Regular cardiac myocyte (primary cell): ENCODE data around the gene TNNT3. TPM values are rescaled to one million over a fixed set of nuclear protein-coding genes. Genes with fewer than 3 reads are reported as not detected.

Source experiments
- total RNA-seq: library from RNA; depleted of rRNA; stranded (reverse); fragments of >200 nt; gene quantifications from 2 replicates; pipeline ENCODE4 v1.2.3, GENCODE V29; 2014

Gene TNNT3
- 0.56 TPM in 1 of 2 replicates, not detected in the other for total RNA-seq

DNA sequence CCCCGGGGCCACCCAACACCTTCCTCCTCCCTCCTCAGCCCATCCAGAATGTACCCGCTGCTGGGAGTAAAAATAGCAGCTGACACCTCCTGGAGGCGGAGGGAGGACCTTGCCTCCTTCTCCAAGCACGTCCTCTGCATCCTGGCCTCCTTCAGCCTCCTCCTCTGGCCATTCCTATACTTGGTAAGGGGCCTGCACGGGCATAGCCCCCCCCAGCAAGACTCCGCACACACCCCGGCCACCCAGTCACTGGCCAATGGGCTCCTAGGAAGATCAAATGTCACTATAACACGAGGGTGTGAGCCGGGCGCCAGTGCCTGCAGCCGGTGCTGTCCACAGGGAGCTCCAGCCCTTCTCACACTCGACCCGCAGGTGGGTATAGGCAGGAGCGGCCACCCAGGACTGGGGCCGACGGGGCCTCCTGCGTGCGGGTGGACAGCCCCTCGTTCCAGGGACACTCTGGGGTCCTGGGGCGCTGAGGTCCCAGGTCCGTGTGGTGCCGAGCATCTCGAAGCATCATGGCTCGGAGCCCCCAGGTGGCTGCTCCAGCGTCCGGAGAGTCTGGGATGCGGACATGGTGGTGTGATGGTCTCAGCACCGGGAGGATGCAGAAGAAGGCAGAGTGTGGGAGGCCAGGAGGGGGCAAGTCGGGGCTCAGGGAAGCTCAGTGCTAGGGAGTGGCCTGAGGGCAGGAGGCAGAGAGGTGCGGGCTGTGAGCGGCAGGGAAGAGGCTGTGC lies at the start of gene TNNT3:
TSS of gene TNNT3 (plus strand) at position 313 of the 737 bp plus-strand sequence. CDS start 3,172 bp downstream, outside the sequence.

DNA sequence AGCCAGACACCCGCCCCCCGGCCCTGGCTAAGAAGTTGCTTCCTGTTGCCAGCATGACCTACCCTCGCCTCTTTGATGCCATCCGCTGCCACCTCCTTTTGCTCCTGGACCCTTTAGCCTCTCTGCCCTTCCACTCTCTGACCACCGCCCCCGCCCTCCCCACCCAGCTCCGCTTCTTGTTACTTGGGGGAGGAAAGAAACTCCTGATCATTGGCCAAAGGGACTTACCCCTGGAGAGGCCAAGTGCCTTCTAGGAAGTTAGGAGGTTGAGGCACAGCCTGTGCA lies 27.7 kb upstream of the TNNT3 start, which contains the start of gene PRR33:
TSS of gene PRR33 (minus strand) at position 65 of the 285 bp plus-strand sequence. CDS start 1,311 bp downstream, outside the sequence.

DNA sequence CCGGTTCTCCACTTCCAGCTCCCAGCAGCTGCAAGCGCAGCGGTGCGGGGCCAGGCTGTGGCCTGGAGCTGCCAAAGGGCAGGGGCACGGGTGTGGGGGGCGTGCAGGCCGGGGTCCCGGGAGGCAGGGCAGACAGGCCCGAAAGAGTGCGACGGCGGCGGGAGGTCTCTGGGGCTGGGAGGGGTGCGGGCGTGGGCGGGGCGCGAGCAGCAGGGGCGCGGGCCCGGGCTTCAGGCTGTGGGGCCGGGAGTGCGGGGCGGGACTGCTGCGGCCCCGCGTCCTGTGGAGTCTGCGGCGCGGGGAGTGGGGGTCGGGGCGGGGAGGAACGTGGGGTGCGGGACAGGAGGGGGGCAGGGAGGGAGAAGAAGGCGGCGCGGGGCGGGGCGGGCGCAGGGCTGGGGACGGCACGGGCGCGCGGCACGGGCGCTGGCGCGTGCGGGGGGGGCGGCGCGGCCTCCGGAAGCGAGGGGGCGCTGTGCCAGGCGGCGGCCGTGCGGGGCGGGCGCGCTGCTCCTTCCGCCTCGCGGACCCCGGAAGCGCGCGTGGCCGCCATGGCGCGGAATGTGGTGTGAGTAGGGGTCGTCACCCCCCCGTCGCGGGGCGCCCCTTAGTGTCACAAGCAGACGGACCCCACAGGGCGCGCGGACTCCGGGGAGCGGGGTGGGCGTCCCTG lies 27.4 kb downstream of the TNNT3 start, which contains the start of gene MRPL23:
TSS of gene MRPL23 (plus strand) at position 521 of the 673 bp plus-strand sequence. CDS start at position 552, 31 bp downstream.

Other genes starting within 250 kb of the TNNT3 start
- not detected in 2 replicates for gene KRTAP5-6, start 222.5 kb upstream of the TNNT3 start, total RNA-seq
- gene IFITM10, start 169.1 kb upstream of the TNNT3 start, total RNA-seq, result 1.7 and 2.8 TPM in 2 replicates
- 95.1 and 355 TPM in 2 replicates for gene CTSD, start 155.8 kb upstream of the TNNT3 start, total RNA-seq
- gene SYT8, start 84.7 kb upstream of the TNNT3 start, total RNA-seq, result not detected in 2 replicates
- not detected in 2 replicates for gene TNNI2, start 80.7 kb upstream of the TNNT3 start, total RNA-seq
- gene LSP1, start 66.6 kb upstream of the TNNT3 start, total RNA-seq, result 0.85 and 1.3 TPM in 2 replicates
- not detected in 2 replicates for gene PRR33, start 27.8 kb upstream of the TNNT3 start, total RNA-seq
- gene MRPL23, start 27.6 kb downstream of the TNNT3 start, total RNA-seq, result 76.1 and 199 TPM in 2 replicates
- gene H19, start 78.1 kb downstream of the TNNT3 start, total RNA-seq, result 9.2 and 52.7 TPM in 2 replicates
- gene IGF2, start 219.7 kb downstream of the TNNT3 start, total RNA-seq, result under 0.01 and 1.7 TPM in 2 replicates
- gene INS, start 241.5 kb downstream of the TNNT3 start, total RNA-seq, result not detected in 2 replicates